ENCODE results near the gene IL31RA.

- no peak for TF ChIP-seq CTCF (IDR thresholded peaks at IDR 0.05)
- no peak for TF ChIP-seq POLR2AphosphoS5 (IDR thresholded peaks at IDR 0.05)
- no peak for TF ChIP-seq EP300 (IDR thresholded peaks at IDR 0.05)
- TF ChIP-seq POLR2A (IDR thresholded peaks at IDR 0.05; ENCODE audit: low read depth) = no peak
These were observed 3.3 kb upstream of the IL31RA start for GRCh38 chr5:55847837-55848236.
